Measurements from ENCODE around the gene KMT2C.
"Not testable (repeated sequence)": the region's sequence is repeated elsewhere in the genome, so short reads cannot be mapped to it uniquely, and the experiment has no call there.

The KMT2C gene

DNA sequence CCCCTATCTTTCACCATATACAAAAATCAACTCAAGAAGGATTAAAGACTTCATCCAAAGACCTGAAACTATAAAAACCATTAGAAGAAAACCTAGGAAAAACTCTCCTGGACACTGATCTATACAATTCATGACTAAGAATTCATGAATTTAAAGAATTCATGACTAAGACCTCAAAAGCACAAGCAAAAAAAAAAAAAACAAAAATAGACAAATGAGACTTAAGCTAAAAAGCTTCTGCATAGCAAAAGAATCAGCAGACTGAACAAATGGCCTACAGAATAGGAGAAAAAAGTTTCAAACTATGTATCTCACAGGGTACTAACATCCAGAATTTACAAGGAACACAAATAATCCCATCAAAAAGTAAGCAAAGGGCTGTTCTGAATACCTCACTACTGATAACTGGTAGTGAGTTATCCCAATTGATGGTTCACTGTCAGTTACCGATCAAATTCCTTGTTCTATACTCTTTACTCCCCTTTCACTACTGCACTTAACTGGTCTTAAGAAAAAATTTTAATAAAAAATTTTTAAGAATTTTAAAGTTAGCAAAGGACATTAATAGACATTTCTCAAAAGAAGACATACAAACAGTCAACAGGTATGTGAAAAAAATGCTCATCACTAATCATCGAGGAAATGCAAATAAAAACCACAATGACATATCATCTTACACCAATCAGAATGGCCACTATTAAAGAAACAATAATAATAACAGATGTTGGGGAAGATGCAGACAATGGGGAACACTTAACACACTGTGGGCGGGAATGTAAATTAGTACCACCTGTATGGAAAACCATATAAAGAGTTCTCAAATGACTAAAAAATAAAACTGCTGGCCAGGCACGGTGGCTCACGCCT, 33.2 kb downstream of the KMT2C start:
- DNase-seq (ENCODE audit: low read depth) = peak; percentile 19

GRCh38 chr7:152399344-152399743, 36.5 kb downstream of the KMT2C start:
- no peak for DNase-seq (ENCODE audit: low read depth)

GRCh38 chr7:152395112-152395511, 40.7 kb downstream of the KMT2C start:
- no peak for DNase-seq (ENCODE audit: low read depth)

DNA sequence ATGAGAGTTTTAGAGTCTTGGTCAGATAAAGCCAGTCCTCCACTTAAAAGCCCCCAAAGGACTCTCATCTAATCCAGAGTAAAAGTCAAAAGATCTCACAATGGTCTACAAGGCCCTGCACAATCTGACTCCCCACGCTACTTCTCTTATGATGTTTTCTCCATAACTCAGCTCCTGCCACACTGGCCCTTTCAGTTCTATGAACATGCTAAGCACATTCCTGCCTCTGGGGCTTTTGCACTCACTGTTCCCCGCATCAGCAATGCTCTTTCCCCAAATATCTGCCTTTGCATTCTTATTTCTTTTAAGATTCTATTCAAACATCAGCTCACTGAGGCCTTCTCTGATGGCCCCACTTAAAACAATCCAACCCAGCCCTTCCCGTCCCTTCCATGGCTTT, 41.6 kb downstream of the KMT2C start:
- not testable (repeated sequence) for DNase-seq (ENCODE audit: low read depth)

GRCh38 chr7:152392254-152392653, 43.5 kb downstream of the KMT2C start:
- DNase-seq (ENCODE audit: low read depth) = no peak

GRCh38 chr7:152386136-152386764, 49.6 kb downstream of the KMT2C start:
- not testable (repeated sequence) for DNase-seq (ENCODE audit: low read depth)

- DNase-seq (ENCODE audit: low read depth) = not testable (repeated sequence)
Measured at GRCh38 chr7:152384235-152385200, 51.3 kb downstream of the KMT2C start.

- DNase-seq (ENCODE audit: low read depth) = no peak
Measured at GRCh38 chr7:152383341-152384234, 52.2 kb downstream of the KMT2C start.

DNA sequence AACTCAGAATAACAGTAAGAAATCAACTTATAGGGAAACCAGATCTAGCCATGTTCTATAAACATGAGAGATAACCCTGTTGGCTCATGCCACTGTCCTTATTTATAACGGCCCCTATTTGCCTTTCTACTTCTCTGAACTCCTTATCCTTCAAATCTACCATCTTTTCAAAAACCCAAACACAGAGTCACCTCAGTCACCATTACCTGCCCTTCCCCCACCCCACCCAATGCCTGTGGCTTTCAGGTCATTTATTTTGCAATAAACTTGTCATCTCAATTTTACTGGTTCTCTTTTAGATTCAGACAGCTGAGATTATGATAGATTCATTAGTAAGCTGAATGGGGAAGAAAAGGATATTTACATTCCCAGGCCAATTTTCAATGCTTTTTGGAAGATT, 53.6 kb downstream of the KMT2C start:
- no peak for DNase-seq (ENCODE audit: low read depth)

DNA sequence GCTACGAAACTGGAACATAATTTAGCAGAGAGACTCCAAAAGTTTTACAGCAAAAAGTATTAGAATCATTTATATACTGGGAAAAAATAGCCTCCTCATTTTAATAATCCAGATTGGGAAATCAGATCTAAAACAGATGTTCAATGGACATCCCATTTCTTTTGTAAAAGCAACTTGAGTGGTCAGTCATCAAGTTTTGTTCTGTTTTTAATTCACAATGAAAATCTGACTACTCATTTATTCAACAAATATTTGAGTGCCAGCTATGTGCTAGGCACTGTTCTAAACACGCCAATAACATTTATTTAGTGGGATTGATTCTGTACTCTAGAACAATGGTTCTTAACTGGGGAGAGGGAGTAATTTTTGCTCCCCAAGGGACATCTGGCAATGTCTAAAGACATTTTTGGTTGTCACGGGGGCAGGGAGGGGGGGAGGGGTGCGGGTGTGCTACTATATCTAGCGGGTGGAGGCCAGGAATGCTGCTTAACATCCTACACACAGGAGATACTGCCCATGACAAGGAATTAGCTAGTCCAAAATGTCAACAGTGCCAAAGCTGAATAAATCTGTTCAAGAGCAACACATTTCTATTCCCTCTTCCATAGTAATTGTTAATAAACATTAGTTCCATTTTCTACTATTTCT, 54.7 kb downstream of the KMT2C start:
- not testable (repeated sequence) for DNase-seq (ENCODE audit: low read depth)

- not testable (repeated sequence) for DNase-seq (ENCODE audit: low read depth)
Measured at GRCh38 chr7:152378497-152378896, 57.3 kb downstream of the KMT2C start.

GRCh38 chr7:152376716-152377484, 58.9 kb downstream of the KMT2C start:
- not testable (repeated sequence) for DNase-seq (ENCODE audit: low read depth)

DNA sequence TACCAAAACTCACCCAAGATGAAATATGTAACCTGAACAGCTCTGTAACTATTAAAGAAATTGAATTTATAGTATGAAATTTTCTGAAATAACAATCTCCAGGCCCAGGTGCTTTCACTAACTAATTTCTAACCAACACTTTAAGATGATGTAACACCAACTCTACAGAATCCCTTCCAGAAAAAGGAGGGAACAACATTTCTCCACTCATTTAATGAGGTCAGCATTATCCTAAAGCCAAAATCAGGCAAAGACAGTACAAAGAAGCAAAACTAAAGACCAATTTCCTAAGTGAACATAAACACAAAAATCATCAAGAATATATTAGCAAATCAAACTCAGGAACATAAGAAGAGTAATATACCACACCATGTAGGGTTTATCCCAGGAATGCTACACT, 65.5 kb downstream of the KMT2C start:
- no peak for DNase-seq (ENCODE audit: low read depth)

- DNase-seq (ENCODE audit: low read depth) = no peak
Measured at GRCh38 chr7:152369518-152369917, 66.3 kb downstream of the KMT2C start.

DNA sequence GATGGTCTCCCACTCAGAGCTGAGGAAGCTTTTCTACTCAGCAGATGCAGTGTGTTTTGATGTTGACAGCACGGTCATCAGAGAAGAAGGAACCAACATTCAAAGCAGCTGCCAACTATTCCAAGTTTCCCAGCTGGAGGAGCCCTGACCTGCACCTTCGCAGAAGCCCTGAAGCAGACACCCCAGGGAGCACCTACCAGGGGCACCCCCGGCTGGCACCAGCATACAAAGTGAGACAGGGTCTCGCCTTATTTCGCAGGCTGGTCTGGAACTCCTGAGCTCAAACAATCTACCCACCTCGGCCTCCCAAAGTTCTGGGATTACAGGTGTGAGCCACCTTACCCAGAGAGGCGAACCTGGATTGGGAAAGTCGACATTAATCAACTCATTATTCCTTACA, 68.6 kb downstream of the KMT2C start:
- no peak for DNase-seq (ENCODE audit: low read depth)

- DNase-seq (ENCODE audit: low read depth) = no peak
Measured at GRCh38 chr7:152366662-152367061, 69.1 kb downstream of the KMT2C start.

- DNase-seq (ENCODE audit: low read depth) = no peak
Measured at GRCh38 chr7:152365982-152366603, 69.7 kb downstream of the KMT2C start.

DNA sequence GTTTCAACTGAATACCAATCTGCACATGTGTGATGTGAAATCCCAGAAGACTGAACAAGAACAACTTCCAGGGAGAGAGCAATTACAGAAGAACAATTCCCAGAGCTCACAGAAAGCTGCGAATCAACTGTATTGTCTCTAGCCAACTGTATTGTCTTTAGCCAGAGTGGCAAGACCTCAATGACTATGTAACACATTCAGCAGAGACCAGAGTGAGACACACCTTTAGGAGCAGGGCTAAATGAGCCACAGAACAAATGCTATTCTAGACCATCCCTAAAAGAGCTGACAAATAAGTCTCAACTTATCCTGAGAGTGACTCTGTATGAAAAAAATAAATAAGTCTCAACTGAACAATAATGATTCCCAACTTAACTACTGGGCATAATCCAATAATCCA, 72.0 kb downstream of the KMT2C start:
- no peak for DNase-seq (ENCODE audit: low read depth)

GRCh38 chr7:152362128-152362926, 73.5 kb downstream of the KMT2C start:
- DNase-seq (ENCODE audit: low read depth) = no peak
